DMS114 treated with DMSO at 0.1 percent for 48 hours (cell line): ENCODE measurements around the gene CFAP299.
"Not testable (repeated sequence)": the region's sequence is repeated elsewhere in the genome, so short reads cannot be mapped to it uniquely, and the experiment has no call there.

Experiments
- DNase-seq: peaks from one replicate; lab custom pipeline; 2025; ENCODE audit not compliant: unreplicated experiment; lab: John Stamatoyannopoulos, UW

The CFAP299 gene

GRCh38 chr4:80335554-80336358 is at the start of gene CFAP299:
Gene CFAP299 (plus strand): TSS chr4:80335730.
- DNase-seq: peak; percentile 19

- no peak for DNase-seq
These were observed 49.1 kb upstream of the CFAP299 start for GRCh38 chr4:80286451-80286850.

- DNase-seq: not testable (repeated sequence)
These were observed 44.9 kb upstream of the CFAP299 start for GRCh38 chr4:80290665-80291064.

- no peak for DNase-seq
These were observed 41.3 kb upstream of the CFAP299 start for GRCh38 chr4:80294206-80294605.

GRCh38 chr4:80295336-80295735 is 40.2 kb upstream of the CFAP299 start:
- no peak for DNase-seq

GRCh38 chr4:80295826-80296225 is 39.7 kb upstream of the CFAP299 start:
- DNase-seq: no peak

GRCh38 chr4:80301884-80302283 is 33.6 kb upstream of the CFAP299 start:
- no peak for DNase-seq

- no peak for DNase-seq
These were observed 32.8 kb upstream of the CFAP299 start for GRCh38 chr4:80302616-80303223.

GRCh38 chr4:80305466-80305865 is 30.1 kb upstream of the CFAP299 start:
- no peak for DNase-seq

- DNase-seq: no peak
These were observed 29.3 kb upstream of the CFAP299 start for GRCh38 chr4:80306260-80306659.

GRCh38 chr4:80307183-80307735 is 28.3 kb upstream of the CFAP299 start:
- no peak for DNase-seq

- DNase-seq: no peak
These were observed 27.6 kb upstream of the CFAP299 start for GRCh38 chr4:80307774-80308465.

- no peak for DNase-seq
These were observed 27.1 kb upstream of the CFAP299 start for GRCh38 chr4:80308466-80308822.

GRCh38 chr4:80309294-80310004 is 26.1 kb upstream of the CFAP299 start:
- DNase-seq: no peak

- no peak for DNase-seq
These were observed 24.4 kb upstream of the CFAP299 start for GRCh38 chr4:80311130-80311529.

GRCh38 chr4:80312124-80312523 is 23.4 kb upstream of the CFAP299 start:
- DNase-seq: no peak

GRCh38 chr4:80313627-80314026 is 21.9 kb upstream of the CFAP299 start:
- DNase-seq: no peak

- not testable (repeated sequence) for DNase-seq
These were observed 19.7 kb upstream of the CFAP299 start for GRCh38 chr4:80315848-80316247.

GRCh38 chr4:80321341-80321740 is 14.2 kb upstream of the CFAP299 start:
- DNase-seq: no peak

- DNase-seq: no peak
These were observed 13.8 kb upstream of the CFAP299 start for GRCh38 chr4:80321776-80322175.

GRCh38 chr4:80322716-80323115 is 12.8 kb upstream of the CFAP299 start:
- no peak for DNase-seq
